Fibroblast of skin of abdomen (primary cell): Measurements from ENCODE around the gene ANKRD49.

ENCODE experiments used
- DNase-seq: peaks from one replicate; pipeline ENCODE4 v3.0.0-alpha.2; 2013

The ANKRD49 gene

GRCh38 chr11:94544646-94545263, 51.0 kb downstream of the ANKRD49 start:
- DNase-seq: no peak

GRCh38 chr11:94545264-94546161, 51.7 kb downstream of the ANKRD49 start:
- no peak for DNase-seq

GRCh38 chr11:94546162-94546470, 52.3 kb downstream of the ANKRD49 start:
- DNase-seq: no peak

GRCh38 chr11:94546886-94547285, 53.1 kb downstream of the ANKRD49 start:
- DNase-seq: no peak

GRCh38 chr11:94549146-94549545, 55.4 kb downstream of the ANKRD49 start:
- no peak for DNase-seq
